NOMO-1 treated with DMSO at 0.1 percent for 48 hours (cell line): Measurements from ENCODE around the gene PAK1.
A peak's percentile ranks its signal among the peaks of the same experiment; 100 is the strongest.
"Not testable (repeated sequence)": the region's sequence is repeated elsewhere in the genome, so short reads cannot be mapped to it uniquely, and the experiment has no call there.

ENCODE experiments used
- DNase-seq: peaks from one replicate; lab custom pipeline; 2025; ENCODE audit not compliant: unreplicated experiment; lab: John Stamatoyannopoulos, UW

The PAK1 gene

GRCh38 chr11:77473801-77474683, at the start of gene PAK1:
Gene PAK1, minus strand, starts transcription at chr11:77474094. Its CDS starts 81,574 bp downstream, at chr11:77392520.
- peak; percentile 92 for DNase-seq

GRCh38 chr11:77522215-77522614, 48.3 kb upstream of the PAK1 start:
- DNase-seq: no peak

DNA sequence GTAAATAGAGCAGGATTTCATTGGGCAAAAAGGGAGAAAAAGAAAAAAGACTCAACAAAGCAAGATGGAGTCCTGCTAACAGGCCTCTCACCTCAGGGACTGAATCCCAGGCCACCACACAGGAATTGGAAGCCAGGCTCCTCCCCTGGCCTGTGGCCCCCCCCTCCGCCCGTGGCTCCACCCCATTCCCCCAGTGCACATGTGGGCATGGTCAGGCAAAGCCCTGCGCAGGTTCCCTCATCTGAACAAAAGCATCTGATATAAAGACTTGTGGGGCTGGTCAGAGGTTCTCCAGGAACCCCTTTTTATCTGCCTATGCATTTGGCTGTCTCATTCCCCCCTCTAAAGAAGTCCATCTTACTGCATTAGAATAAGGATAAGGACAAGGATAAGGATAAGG, 46.0 kb upstream of the PAK1 start:
- no peak for DNase-seq

DNA sequence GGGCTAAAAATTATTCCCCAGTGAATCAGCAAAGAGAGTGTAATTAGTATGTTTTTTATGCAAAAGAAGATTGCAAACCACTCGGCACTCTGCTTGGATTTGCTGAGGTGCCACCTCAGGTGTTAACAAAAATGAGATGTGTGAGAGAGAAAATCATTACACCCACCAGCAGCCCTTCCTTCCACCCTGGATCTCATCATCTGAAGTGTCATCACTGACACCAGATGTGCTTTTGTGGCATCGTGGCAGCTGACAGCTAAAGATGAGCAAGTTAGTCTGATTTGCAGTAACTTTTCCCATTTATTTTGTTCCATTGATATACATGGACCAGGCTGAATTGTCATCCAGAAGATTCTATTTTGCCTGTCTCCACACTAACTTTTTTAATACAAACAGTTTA, 44.6 kb upstream of the PAK1 start:
- DNase-seq: no peak

GRCh38 chr11:77517753-77518152, 43.9 kb upstream of the PAK1 start:
- DNase-seq: no peak

DNA sequence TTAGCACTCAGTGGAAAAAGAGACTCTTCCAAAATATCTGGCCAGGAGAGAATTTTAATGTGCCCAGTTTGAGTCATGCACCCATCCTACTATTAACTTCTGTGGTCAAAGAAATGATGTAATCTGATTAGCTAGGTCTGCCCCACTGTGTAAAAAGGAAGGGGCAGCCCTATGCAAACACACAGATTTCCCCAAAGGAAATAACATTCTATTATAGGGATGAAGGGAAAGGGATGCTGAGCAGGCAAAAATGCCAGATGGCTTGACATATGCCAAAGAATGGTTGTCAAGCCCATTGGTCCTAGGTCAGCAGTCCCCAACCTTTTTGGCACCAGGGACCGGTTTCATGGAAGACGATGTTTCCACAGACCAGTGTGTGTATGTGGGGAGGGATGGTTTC, 43.3 kb upstream of the PAK1 start:
- DNase-seq: peak; percentile 46

DNA sequence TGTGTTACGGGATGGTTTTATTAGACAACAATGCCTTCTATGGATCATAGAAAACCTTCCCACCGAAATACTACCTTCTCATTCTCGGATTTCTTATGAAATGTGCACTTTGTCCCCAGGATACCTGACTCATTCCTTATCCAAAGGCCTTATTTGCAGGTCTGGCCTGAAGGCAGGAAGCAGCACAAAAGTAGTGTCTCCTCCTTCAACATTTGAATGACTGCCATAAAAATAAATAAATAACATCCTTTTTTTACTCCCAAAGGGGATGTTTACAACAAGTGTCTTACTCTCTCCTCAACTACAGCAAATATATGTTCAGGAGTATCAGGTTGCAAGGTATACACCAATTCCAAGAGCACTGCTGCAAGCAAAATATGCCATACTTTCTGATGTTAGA, 41.6 kb upstream of the PAK1 start:
- DNase-seq: no peak

DNA sequence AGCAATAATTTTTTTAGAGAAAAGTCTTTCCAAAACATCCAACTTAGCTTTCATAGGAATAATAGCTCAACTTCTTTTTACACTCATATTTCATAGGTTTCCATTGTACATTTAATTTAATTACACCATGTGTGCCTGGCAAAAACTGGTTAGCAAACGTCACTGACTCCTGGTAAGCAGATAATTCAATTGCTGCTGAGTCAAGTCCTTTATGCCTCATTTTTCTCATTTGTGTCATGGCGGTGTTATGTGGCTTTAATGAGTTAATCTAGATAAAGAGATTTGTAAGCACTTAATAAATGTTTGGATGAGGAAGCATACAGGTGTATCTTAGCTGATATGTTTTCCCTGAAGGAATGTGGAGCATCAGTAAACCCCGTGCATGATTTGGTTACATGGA, 41.2 kb upstream of the PAK1 start:
- no peak for DNase-seq

GRCh38 chr11:77512092-77512491, 38.2 kb upstream of the PAK1 start:
- DNase-seq: peak; percentile 93

- DNase-seq: peak; percentile 20
Measured at GRCh38 chr11:77510851-77511250, 37.0 kb upstream of the PAK1 start.

- DNase-seq: no peak
Measured at GRCh38 chr11:77510095-77510494, 36.2 kb upstream of the PAK1 start.

DNA sequence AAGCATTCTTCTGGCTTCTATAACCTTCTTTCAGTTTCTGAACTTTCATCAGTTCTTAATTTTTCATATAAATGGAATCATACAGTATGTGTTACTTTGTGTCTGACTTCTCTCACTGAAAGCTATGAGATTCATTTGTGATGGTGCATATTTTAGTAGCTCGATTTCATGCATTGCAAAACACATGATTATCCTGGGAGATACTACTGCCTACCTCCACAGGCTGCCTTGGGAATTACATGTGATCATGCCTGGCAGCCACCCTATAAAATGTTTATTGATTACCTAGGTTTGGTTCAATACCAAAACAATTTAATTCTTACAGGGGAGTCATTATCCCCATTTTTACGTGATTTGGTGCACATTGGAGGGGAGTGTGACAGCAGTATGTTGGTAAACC, 34.1 kb upstream of the PAK1 start:
- DNase-seq: no peak

- no peak for DNase-seq
Measured at GRCh38 chr11:77506857-77507256, 33.0 kb upstream of the PAK1 start.

DNA sequence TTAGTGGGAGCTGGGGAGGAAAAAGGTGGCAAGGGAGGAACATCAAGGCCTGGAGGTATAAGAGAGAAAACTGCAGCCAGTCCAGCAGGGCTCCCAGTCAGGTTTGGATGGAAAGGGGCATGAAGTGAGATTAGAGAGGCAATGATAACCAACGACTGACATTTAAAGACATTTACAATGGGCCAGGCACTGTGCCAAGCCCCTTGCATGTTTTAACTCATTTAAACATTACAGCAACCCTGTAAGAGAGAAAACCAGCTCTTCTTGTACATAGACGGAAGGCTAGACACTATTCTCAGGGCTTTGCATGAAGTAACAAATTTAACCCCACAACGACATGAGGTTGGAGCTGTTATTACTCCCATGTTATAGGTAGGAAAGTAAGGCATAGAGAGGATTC, 32.1 kb upstream of the PAK1 start:
- DNase-seq: no peak

GRCh38 chr11:77503006-77503405, 29.1 kb upstream of the PAK1 start:
- DNase-seq: no peak

DNA sequence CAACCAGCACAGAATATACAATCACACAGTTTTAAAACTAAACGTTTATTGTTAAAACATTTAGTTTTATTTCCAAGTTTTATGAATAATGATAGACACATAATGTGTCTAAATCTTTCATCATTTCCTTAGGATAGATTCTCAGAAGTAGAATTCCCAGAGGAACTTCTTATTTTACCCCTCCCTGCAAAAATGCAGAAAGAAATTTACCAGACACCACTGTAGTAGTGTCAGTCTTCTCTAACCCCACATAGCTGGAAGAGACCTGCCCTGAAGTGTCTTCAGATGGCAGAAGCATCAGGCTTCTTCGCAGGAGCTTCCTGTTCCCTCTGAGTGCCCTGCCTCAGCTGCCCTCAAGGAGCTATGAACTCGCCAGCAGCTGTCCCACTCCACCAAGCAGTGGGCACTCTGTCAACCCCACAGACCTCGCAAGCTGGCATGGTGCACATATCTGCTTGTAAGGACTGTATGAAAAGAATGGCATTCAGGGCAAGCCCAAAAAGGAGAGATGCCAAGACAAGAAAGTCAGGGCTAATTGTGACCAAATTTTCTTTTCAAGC, 28.5 kb upstream of the PAK1 start:
- DNase-seq: no peak

DNA sequence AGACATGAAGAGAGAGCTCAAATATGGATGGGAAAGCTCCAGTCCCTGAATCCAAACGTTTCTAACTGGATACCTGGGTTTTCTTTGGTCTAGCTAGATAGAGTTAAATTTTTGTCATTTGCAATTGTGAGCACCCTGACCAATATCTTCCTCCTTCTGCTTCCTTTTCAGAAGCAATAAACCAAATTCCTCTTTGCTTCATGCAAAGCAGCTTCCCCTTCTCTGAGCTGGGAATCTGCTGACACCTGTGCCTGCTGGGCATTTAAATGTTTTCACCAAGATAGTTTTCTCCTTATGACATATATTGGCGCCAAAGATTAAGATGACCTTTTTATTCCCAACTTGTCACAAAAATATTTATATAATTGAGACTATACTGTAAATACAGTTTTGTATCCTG, 27.9 kb upstream of the PAK1 start:
- peak; percentile 53 for DNase-seq

DNA sequence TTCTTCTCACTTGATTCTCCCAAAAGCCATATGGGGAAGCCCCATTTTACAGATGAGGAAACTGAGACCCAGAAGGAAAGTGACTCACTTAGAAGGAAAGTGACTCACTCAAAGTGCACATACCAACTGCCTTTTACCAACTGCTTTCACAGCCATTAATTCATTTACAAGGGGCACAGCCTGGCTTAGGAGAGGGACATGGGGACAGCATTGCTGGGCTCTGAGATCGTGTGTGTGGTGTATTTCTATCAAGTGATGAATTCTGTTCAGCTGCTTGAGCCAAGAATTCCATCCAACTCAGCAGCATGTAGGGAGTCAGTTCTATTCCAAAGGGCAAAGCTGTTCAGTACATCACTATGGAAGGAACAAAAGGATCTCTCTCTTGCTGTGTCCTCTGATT, 23.5 kb upstream of the PAK1 start:
- DNase-seq: no peak

- DNase-seq: no peak
Measured at GRCh38 chr11:77495526-77495925, 21.6 kb upstream of the PAK1 start.

- DNase-seq: not testable (repeated sequence)
Measured at GRCh38 chr11:77490035-77490434, 16.1 kb upstream of the PAK1 start.

DNA sequence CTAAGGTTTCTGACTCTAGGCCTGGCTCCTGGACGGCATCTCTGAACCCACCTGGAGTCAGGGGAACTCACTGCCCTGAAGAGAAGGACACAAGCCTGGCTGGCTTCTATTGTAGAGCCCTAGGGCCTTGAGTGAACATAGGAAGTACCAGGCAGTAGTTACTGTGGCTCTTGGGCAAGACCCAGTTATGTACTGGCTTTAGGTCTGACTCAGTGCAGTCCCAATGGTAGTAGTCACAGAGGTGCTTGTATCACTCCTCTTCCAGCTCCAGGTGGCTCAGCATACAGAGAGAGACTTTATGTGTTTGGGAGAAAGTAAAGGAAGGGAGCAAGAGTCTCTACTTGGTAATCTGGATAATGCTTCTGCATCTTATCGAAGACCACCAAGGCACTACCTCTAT, 13.9 kb upstream of the PAK1 start:
- no peak for DNase-seq

- DNase-seq: no peak
Measured at GRCh38 chr11:77479746-77480352, 6.0 kb upstream of the PAK1 start.
